GM12864 (cell line): ENCODE measurements around the gene PSMC1.

Experiments used
- DNase-seq: peaks from one replicate; pipeline ENCODE4 v3.0.0-alpha.2; 2011; ENCODE audit warnings: low read depth
- H3K4me3 ChIP-seq: 2 replicates; pipeline ENCODE4 v1.5.1; 2011; ENCODE audit warnings: mild to moderate bottlenecking, low read depth, low read length, control low read depth
- TF ChIP-seq, protein P1 (sequence below): IDR thresholded peaks from 2 replicates; pipeline ENCODE4 v1.5.1; 2011; ENCODE audit warnings: low read depth, mild to moderate bottlenecking, moderate library complexity, low read length, control low read depth, inconsistent platforms; ENCODE audit errors: missing control alignments

PSMC1 gene

DNA sequence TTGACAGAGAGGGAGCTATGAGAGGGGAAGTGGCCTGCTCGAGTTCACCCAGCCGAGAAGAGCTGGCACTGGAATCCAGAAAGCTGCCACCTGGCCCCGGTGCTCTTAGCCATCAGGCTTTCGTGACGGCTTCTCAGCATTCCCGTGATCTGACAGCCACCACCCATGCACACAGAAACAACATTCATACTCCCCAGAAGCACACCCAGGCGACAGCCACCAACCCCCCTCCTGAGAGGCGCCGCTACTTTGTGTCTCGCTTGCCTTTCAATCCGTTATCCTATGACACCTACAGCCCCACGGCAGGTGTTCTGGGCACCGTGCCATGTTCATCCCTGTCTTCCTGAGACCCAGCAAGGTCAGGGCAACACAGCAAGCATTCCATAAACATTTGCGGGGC, 31.4 kb downstream of the PSMC1 start:
- DNase-seq = no peak
- no peak overlapping the region for H3K4me3 ChIP-seq
- TF ChIP-seq, protein P1, sequence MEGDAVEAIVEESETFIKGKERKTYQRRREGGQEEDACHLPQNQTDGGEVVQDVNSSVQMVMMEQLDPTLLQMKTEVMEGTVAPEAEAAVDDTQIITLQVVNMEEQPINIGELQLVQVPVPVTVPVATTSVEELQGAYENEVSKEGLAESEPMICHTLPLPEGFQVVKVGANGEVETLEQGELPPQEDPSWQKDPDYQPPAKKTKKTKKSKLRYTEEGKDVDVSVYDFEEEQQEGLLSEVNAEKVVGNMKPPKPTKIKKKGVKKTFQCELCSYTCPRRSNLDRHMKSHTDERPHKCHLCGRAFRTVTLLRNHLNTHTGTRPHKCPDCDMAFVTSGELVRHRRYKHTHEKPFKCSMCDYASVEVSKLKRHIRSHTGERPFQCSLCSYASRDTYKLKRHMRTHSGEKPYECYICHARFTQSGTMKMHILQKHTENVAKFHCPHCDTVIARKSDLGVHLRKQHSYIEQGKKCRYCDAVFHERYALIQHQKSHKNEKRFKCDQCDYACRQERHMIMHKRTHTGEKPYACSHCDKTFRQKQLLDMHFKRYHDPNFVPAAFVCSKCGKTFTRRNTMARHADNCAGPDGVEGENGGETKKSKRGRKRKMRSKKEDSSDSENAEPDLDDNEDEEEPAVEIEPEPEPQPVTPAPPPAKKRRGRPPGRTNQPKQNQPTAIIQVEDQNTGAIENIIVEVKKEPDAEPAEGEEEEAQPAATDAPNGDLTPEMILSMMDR = no peak

DNA sequence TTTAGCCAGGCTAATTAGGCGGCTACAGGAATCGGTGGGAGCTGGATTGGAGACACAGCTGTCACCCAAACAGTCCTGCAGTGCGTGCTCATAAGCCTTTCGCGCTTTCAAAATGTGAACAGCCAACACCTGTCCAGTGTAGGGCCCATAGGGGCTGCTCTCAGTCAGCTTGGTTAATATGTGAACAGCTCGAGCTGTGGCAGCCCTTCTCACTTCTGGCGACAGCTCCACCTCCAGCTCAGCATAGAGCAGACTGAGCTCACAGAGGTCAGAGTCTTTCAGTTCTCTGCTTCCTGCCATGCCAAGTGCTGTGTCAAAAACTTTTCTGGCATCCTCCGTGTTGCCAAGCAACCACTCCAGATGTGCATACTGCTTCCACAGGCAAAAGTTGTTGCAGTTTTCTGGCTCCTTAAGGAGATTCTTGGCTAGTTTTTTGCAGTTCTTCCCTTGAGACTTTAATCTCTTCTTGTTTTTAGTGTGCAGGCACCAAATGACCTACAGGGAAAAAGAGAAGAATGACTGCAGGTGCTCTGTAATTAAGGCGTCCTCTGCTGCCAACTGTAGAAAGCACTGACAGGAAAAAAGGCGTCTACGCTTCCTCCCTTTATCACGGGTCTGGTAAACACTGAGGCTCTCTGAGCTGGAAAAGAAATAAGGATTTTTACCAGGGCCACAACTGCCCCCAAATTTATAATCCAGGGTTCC, 32.5 kb downstream of the PSMC1 start:
- DNase-seq = no peak
- TF ChIP-seq, protein P1 = no peak
- H3K4me3 ChIP-seq = no peak overlapping the region

DNA sequence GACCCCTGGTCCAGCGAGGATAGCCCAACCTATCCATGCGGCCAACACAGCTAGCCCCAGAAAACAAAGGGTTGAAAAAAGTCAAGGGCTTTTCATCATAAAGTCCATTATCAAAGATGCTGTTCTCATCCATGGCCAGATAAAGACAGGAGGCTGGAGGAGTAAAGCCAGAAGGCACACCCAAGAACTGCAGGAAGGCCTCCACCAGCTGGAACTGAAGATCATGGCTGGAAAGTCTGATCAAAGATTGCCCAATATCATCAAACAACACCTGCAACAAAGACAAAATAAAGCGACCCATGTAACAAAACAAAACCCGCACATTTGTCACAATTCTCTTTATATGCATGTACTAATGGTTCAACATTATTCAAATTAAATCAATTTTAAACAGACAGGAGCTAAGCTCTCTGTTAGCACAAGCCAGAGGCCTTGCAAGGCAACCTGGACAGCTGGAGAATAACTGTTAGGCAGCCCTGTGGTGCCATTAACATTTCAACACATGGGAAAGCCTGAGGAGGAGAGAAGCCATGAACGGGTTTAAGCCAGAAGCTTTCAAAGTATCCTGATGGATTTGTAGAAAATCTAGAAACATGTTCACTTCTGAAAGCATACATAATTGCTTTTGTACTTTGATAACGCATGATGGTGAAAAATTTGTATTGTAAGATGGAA, 34.1 kb downstream of the PSMC1 start:
- no peak for DNase-seq
- TF ChIP-seq, protein P1 = no peak
- no peak overlapping the region for H3K4me3 ChIP-seq

DNA sequence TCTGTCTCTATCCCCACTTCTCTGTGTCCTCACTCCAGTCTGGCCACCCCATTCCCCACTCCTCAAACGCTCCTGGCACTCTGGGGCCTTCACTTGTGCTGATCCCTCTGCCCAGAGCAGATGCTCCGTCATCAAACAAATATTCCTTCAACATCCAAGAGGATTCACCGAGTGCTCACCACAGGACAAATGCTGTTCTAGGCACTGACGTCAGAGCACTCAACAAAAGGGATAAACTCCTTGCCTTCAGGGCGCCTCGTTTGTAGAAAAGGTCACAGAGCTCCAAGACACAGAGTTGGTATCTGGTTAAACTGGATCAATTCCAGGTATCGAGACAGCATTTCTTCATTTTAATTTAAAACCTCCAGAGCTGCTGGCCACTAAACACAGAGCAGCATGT, 35.3 kb downstream of the PSMC1 start:
- no peak for DNase-seq
- TF ChIP-seq, protein P1 = no peak
- no peak overlapping the region for H3K4me3 ChIP-seq

DNA sequence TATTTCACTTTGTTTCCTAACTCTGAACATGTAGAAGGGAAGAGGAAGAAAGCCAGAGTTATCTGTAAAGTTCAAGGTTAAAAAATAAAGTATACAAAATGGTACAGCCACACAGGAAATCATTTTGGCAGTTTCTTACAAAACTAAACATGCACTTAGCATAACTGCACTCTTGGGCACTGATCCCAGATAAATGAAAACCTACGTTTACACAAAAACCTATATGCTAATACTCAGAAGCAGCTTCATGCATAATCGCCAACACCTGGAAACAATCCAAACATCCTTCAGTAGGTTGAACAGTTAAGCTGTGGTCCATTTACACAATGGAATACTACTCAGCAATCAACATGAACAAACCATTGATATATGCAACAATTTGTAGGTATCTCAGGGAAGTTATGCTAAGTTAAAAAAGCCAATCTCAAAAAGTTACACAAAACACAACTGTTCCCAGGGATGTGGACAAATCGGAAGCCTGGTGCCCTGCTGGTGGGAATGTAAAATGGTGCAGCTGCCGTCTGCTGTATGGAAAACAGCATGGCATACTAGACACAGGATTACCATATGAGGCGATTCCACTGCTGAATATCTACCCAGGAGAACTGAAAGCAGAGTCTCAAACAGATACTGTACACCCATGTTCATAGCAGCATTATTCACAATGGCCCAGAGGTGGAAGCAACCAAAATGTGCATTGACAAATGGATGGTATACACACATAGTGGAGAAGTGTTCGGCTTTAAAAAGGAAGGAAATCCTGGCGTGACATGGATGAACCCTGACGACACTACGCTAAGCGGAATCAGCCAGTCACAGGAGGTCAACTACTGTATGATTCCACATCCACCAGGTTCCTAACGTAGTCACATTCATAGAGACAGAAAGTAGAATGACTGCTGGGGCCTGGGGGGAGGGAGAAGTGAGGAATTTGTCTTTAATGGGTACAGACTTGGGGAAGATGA, 37.7 kb downstream of the PSMC1 start:
- no peak for DNase-seq

DNA sequence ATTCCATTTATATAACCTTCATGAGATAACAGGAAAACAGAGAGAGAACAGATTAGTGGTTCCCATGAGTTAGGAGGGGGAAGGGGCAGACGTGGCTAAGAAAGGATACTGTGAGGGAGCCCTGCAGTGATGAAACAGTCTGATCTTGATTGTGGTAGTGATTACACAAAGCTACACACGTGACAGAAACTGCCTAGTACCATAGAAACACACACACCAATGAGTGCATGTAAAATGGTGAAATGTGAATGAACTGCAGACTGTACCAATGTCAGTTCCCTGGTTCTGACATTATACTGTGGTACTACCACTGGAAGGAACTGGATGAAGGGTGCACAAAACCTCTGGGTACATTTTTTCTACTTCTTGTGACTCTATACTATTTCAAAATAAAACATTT, 38.5 kb downstream of the PSMC1 start:
- TF ChIP-seq, protein P1 = no peak
- DNase-seq = no peak
- H3K4me3 ChIP-seq = no peak overlapping the region

More for the DNA sequence above, 37.7 kb downstream of the PSMC1 start:
- no peak overlapping the region for H3K4me3 ChIP-seq
- TF ChIP-seq, protein P1 = no peak
